HEK293 (cell line): ENCODE measurements around the gene GPR3.

Source experiments
- CTCF ChIA-PET: fragments of 350-600 bp; formaldehyde crosslinking; extraction: SDS; loops from one replicate; lab custom pipeline; 2021; ENCODE audit warnings: antibody characterized with exemption; lab: Yijun Ruan, JAX
- POLR2A ChIA-PET: fragments of 300-600 bp; formaldehyde crosslinking; extraction: SDS; loops from one replicate; lab custom pipeline; 2020; ENCODE audit warnings: antibody characterized with exemption, inconsistent platforms; lab: Yijun Ruan, JAX
- H3K27ac ChIP-seq: fragments of 200-500 bp; sonication (Bioruptor generic); 2 replicates; pipeline ENCODE4 v1.5.1; 2014; ENCODE audit warnings: low read depth, low read length, control low read depth, inconsistent platforms; ENCODE audit errors: extremely low read depth
- H3K36me3 ChIP-seq, 2 experiments: fragments of 200-500 bp in 1 of 2; sonication (Bioruptor generic) in 1 of 2; 1 replicate in 1 of 2; 2 replicates in 1 of 2; pipeline ENCODE4 v1.5.1; 2014 to 2017; ENCODE audit warnings: inconsistent platforms in 2 of 2, low read length in 2 of 2; ENCODE audit not compliant: control insufficient read depth in 2 of 2, insufficient read depth in 1 of 2
- H3K4me1 ChIP-seq: fragments of 200-500 bp; sonication (Bioruptor generic); 2 replicates; pipeline ENCODE4 v1.5.1; 2014; ENCODE audit warnings: mild to moderate bottlenecking, low read length, inconsistent platforms; ENCODE audit not compliant: control insufficient read depth, insufficient read depth
- H3K4me3 ChIP-seq: 2 replicates; pipeline ENCODE4 v1.5.1; 2011; ENCODE audit warnings: low read depth, mild to moderate bottlenecking, control low read depth, low read length, moderate library complexity
- H3K9me3 ChIP-seq: fragments of 200-500 bp; sonication (Bioruptor generic); 2 replicates; pipeline ENCODE4 v1.5.1; 2014; ENCODE audit warnings: low read depth, low read length, inconsistent platforms; ENCODE audit not compliant: control insufficient read depth, insufficient read depth
- CTCF ChIP-seq: fragments of 450-650 bp; formaldehyde crosslinking; IDR thresholded peaks from 2 replicates; pipeline ENCODE4 v1.5.1; 2016; ENCODE audit warnings: missing biosample characterization, missing genetic modification characterization
- HOXA7 ChIP-seq: sonication (generic); formaldehyde crosslinking; IDR thresholded peaks from 2 replicates; pipeline ENCODE4 v1.8.1; 2022; ENCODE audit warnings: missing genetic modification reagents, borderline replicate concordance
- HOXD13 ChIP-seq: sonication (generic); formaldehyde crosslinking; IDR thresholded peaks from 2 replicates; pipeline ENCODE4 v1.8.0; 2022; ENCODE audit warnings: missing genetic modification reagents, borderline replicate concordance
- IKZF3 ChIP-seq: fragments of 450-650 bp; IDR thresholded peaks from 2 replicates; pipeline ENCODE4 v1.5.0; 2018; ENCODE audit warnings: missing biosample characterization, mild to moderate bottlenecking, missing genetic modification characterization, moderate library complexity
- KLF8 ChIP-seq: fragments of 450-650 bp; formaldehyde crosslinking; IDR thresholded peaks from 2 replicates; pipeline ENCODE4 v1.5.1; 2016; ENCODE audit warnings: missing biosample characterization, missing genetic modification characterization
- PRDM1 ChIP-seq: fragments of 450-650 bp; formaldehyde crosslinking; IDR thresholded peaks from 2 replicates; pipeline ENCODE4; 2016; ENCODE audit warnings: missing biosample characterization, missing genetic modification characterization
- ZBTB26 ChIP-seq: fragments of 450-650 bp; formaldehyde crosslinking; optimal IDR thresholded peaks from 2 replicates; pipeline ENCODE3; 2016; ENCODE audit warnings: missing biosample characterization, mild to moderate bottlenecking, missing genetic modification characterization
- ZBTB6 ChIP-seq: fragments of 450-650 bp; formaldehyde crosslinking; IDR thresholded peaks from 2 replicates; pipeline ENCODE4 v1.5.1; 2017; ENCODE audit warnings: missing biosample characterization, missing genetic modification characterization
- ZNF26 ChIP-seq: fragments of 450-650 bp; formaldehyde crosslinking; IDR thresholded peaks from 2 replicates; pipeline ENCODE4 v1.5.1; 2016; ENCODE audit warnings: missing biosample characterization, missing genetic modification characterization
- ZNF311 ChIP-seq: fragments of 450-650 bp; formaldehyde crosslinking; IDR thresholded peaks from 2 replicates; pipeline ENCODE4 v1.5.1; 2017; ENCODE audit warnings: missing biosample characterization, missing genetic modification characterization, borderline replicate concordance
- ZNF335 ChIP-seq: fragments of 450-650 bp; formaldehyde crosslinking; conservative IDR thresholded peaks from 2 replicates; pipeline ENCODE4 v1.5.1; 2016; ENCODE audit warnings: missing biosample characterization, missing genetic modification characterization
- ZNF362 ChIP-seq: fragments of 450-650 bp; formaldehyde crosslinking; IDR thresholded peaks from 2 replicates; pipeline ENCODE4 v1.5.1; 2016; ENCODE audit warnings: missing biosample characterization, missing genetic modification characterization
- ZNF398 ChIP-seq: fragments of 450-650 bp; formaldehyde crosslinking; IDR thresholded peaks from 2 replicates; pipeline ENCODE4 v1.5.1; 2017; ENCODE audit warnings: missing biosample characterization, missing genetic modification characterization
- ZNF501 ChIP-seq: fragments of 450-650 bp; formaldehyde crosslinking; IDR thresholded peaks from 2 replicates; pipeline ENCODE4 v1.5.1; 2016; ENCODE audit warnings: missing biosample characterization, missing genetic modification characterization
- ZNF529 ChIP-seq: fragments of 450-650 bp; formaldehyde crosslinking; IDR thresholded peaks from 2 replicates; pipeline ENCODE4 v1.5.1; 2017; ENCODE audit warnings: missing genetic modification characterization, missing biosample characterization; ENCODE audit not compliant: insufficient replicate concordance
- ZNF600 ChIP-seq: fragments of 450-650 bp; formaldehyde crosslinking; IDR thresholded peaks from 2 replicates; pipeline ENCODE4 v1.5.1; 2016; ENCODE audit warnings: missing biosample characterization, missing genetic modification characterization
- ZNF785 ChIP-seq: fragments of 450-650 bp; formaldehyde crosslinking; IDR thresholded peaks from 2 replicates; pipeline ENCODE4 v1.5.1; 2016; ENCODE audit warnings: missing biosample characterization, missing genetic modification characterization

The GPR3 gene

GRCh38 chr1:27368869-27369582, 23.4 kb upstream of the GPR3 start:
- CTCF ChIA-PET = interaction anchor here (0.7 to 5.1 kb wide), 7 partner anchors 13 to 69 kb away, joined by 3 to 84 read pairs (median 5); no protein-coding TSS in a partner anchor
- H3K36me3 ChIP-seq = peaks cover 0 to 3% of the 10 kb centered on the region in 2 experiments; a peak in 1 of 3 replicates

GRCh38 chr1:27372022-27372807, 20.2 kb upstream of the GPR3 start:
- Histone ChIP-seq H3K27ac (no peak overlapping the region), H3K4me1 (peaks cover 1% of the 10 kb centered on the region; the same call in 1 of the 2 replicates), H3K36me3 (no peaks in the 10 kb centered on the region), H3K9me3 (no peaks in the 10 kb centered on the region), H3K4me3 (no peak overlapping the region)
- CTCF ChIA-PET = interaction anchor here (0.7 to 1.2 kb wide), 7 partner anchors 15 to 273 kb away, joined by 3 to 4 read pairs (median 3); no protein-coding TSS in a partner anchor
- POLR2A ChIA-PET = no interaction called here
- TF ChIP-seq HOXA7 (CRISPR knock-in tag) (no peak), ZNF26 (tag by site-specific recombination) (no peak), ZNF311 (tag by site-specific recombination) (no peak), ZNF785 (tag by site-specific recombination) (no peak), ZNF529 (tag by site-specific recombination) (no peak), ZNF398 (tag by site-specific recombination) (no peak), PRDM1 (tag by site-specific recombination) (no peak), ZNF501 (no peak)
- TF ChIP-seq, all 188 proteins: peak for 0

More at GRCh38 chr1:27368869-27369582, 23.4 kb upstream of the GPR3 start:
- Histone ChIP-seq H3K4me3 (no peak overlapping the region), H3K4me1 (peaks cover 2% of the 10 kb centered on the region; the same call in 1 of the 2 replicates), H3K27ac (no peak overlapping the region), H3K9me3 (no peaks in the 10 kb centered on the region)
- POLR2A ChIA-PET = no interaction called here
- TF ChIP-seq IKZF3 = 0 out of 2 replicates have a peak, but pooled peaks have one; percentile 23
- no peak for TF ChIP-seq HOXD13 (CRISPR knock-in tag)
- TF ChIP-seq CTCF (tag by site-specific recombination) = 0 out of 2 replicates have a peak, but pooled peaks have one; percentile 10

GRCh38 chr1:27372808-27373690, 19.4 kb upstream of the GPR3 start:
- H3K27ac ChIP-seq = no peak overlapping the region
- no peaks in the 10 kb centered on the region for H3K4me1 ChIP-seq
- no peaks in the 10 kb centered on the region for H3K9me3 ChIP-seq
- CTCF ChIA-PET = interaction anchor here (0.7 to 0.8 kb wide), 5 partner anchors 15 to 222 kb away, joined by 3 to 4 read pairs (median 4); no protein-coding TSS in a partner anchor
- POLR2A ChIA-PET = no interaction called here
- H3K4me3 ChIP-seq = no peak overlapping the region
- no peaks in the 10 kb centered on the region for H3K36me3 ChIP-seq
- TF ChIP-seq ZBTB6 (tag by site-specific recombination) (no peak), ZNF362 (tag by site-specific recombination) (0 out of 2 replicates have a peak, but pooled peaks have one; percentile 25), ZNF501 (no peak), ZNF335 (tag by site-specific recombination) (no peak), ZNF600 (tag by site-specific recombination) (no peak), KLF8 (tag by site-specific recombination) (no peak), ZBTB26 (tag by site-specific recombination) (no peak)
